SJCRH30 (cell line): ENCODE results near the gene ASPHD2. TPM values are rescaled to one million over a fixed set of nuclear protein-coding genes. Genes with fewer than 3 reads are reported as not detected.

ENCODE experiments used
- DNase-seq, 2 experiments: peaks; one replicate each; pipeline ENCODE4 v3.0.0-alpha.2; 2015 to 2020
- H3K27ac ChIP-seq: fragments of 250-450 bp; sonication (Bioruptor Pico); 2 replicates; pipeline ENCODE4 v1.5.1; 2020; ENCODE audit warnings: mild to moderate bottlenecking, moderate library complexity
- H3K27me3 ChIP-seq: fragments of 250-450 bp; sonication (Bioruptor Pico); 2 replicates; pipeline ENCODE4 v1.5.1; 2020; ENCODE audit warnings: mild to moderate bottlenecking, moderate library complexity
- H3K36me3 ChIP-seq: fragments of 250-450 bp; sonication (Bioruptor Pico); 2 replicates; pipeline ENCODE4 v1.5.1; 2020; ENCODE audit warnings: mild to moderate bottlenecking, moderate library complexity
- H3K4me1 ChIP-seq: fragments of 250-450 bp; sonication (Bioruptor Pico); 2 replicates; pipeline ENCODE4 v1.5.1; 2020; ENCODE audit warnings: mild to moderate bottlenecking, moderate library complexity
- H3K4me3 ChIP-seq: fragments of 250-450 bp; sonication (Bioruptor Pico); 2 replicates; pipeline ENCODE4 v1.5.1; 2020; ENCODE audit warnings: mild to moderate bottlenecking, moderate library complexity
- H3K9me3 ChIP-seq: fragments of 250-450 bp; sonication (Bioruptor Pico); replicated peaks from 2 replicates; pipeline ENCODE4 v1.5.1; 2020; ENCODE audit warnings: mild to moderate bottlenecking, moderate library complexity
- total RNA-seq: library from RNA; depleted of rRNA; stranded (reverse); fragments of >200 nt; shearing (Covaris generic); gene quantifications from 2 replicates; pipeline ENCODE4 v1.2.3, GENCODE V29; 2014; rRNA removed

The ASPHD2 gene
- total RNA-seq, 1 experiment from 2014 or later, result 3.5 TPM

GRCh38 chr22:26483439-26484359, 54.6 kb downstream of the ASPHD2 start, which contains the start of the genes HPS4 and SRRD:
Gene HPS4 (minus strand): TSS chr22:26483783. CDS start chr22:26481762, 2,021 bp downstream.
Gene SRRD (plus strand): TSS chr22:26483877. CDS start chr22:26483891, 14 bp downstream.
- peaks cover 4% of the 10 kb centered on the region; the same call in 1 of the 2 replicates for H3K36me3 ChIP-seq
- no peaks in the 10 kb centered on the region for H3K27me3 ChIP-seq
- H3K27ac ChIP-seq, result peak within 1 kb of the TSS; percentile 89
- peak within 1 kb of the TSS; percentile 92 for H3K4me3 ChIP-seq
- H3K9me3 ChIP-seq, result no peaks in the 10 kb centered on the region
- peaks cover 8% of the 10 kb centered on the region for H3K4me1 ChIP-seq
- DNase-seq, result peak; percentile 82 to 89

DNA sequence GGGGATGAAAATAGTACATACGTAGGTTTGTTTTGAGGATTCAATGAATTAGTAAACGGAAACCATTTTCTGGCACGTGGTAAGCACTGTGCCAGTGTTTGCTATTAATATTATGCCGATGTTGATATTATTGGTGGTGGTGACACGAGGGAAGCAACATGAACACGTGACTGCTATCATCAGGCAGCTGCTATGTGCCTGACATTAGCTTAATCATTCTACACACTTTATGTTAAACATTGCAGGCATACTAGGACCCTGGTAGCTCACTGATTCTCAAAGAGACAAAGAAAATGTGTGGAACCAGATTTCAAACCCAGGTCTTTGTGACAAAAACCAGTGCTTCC, 55.3 kb downstream of the ASPHD2 start:
- no peak for DNase-seq
- Histone ChIP-seq H3K9me3 (no peaks in the 10 kb centered on the region), H3K4me3 (peak overlapping the region; percentile 92), H3K4me1 (peaks cover 8% of the 10 kb centered on the region), H3K27me3 (no peaks in the 10 kb centered on the region), H3K36me3 (peaks cover 7% of the 10 kb centered on the region; the same call in 1 of the 2 replicates), H3K27ac (peak overlapping the region; percentile 89; the same call in 1 of the 2 replicates)

DNA sequence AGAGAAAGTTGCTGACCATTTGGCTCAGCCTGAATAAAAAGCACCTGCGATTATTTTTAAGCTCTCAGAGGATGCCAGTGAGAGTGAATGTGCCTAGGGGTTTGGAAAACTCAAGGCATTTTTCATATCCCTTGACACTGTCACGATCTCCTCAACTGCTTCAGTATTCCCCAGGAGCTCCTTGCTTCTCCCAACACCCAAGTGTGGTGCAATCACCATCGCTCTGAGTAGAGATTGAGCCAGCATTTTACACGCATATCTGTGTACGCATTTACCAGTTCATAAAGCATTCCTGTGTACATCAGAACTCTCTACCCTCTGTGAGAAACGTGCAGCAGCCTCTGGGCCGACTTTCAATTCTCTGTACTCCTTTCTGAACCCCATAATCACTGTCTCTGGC, 56.0 kb downstream of the ASPHD2 start:
- Histone ChIP-seq H3K4me1 (peaks cover 8% of the 10 kb centered on the region), H3K9me3 (no peaks in the 10 kb centered on the region), H3K27me3 (no peaks in the 10 kb centered on the region), H3K36me3 (peaks cover 9% of the 10 kb centered on the region; the same call in 1 of the 2 replicates), H3K4me3 (no peak overlapping the region), H3K27ac (no peak overlapping the region)
- no peak for DNase-seq

DNA sequence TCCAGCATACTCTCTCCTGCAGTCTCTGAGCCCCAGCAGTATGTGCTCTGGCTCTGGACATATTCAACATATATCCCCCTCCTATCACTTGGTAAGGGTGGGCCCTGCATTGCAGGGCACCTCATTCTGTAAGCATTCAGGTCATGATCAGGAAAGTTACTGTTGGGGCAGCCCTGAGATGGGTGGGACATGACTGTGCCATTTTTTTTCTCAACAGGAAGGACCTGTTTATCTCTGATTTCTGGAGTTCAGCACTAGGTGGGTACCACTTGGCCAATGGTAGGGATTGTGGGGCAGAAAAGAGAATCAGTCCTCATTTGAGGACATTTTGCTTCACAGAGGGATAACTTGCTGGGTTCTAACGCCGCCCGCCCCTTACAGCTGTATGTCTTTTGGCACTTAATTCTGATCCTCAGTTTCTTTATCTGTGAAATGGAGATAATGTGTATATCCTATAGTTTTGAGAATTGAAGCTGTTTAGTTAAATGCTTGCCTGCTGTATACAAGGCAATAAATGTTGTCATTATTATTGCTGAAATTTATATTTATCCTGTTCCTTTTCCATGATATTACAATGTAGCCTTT, 56.8 kb downstream of the ASPHD2 start:
- no peak for DNase-seq
- no peaks in the 10 kb centered on the region for H3K9me3 ChIP-seq
- H3K27me3 ChIP-seq, result no peaks in the 10 kb centered on the region
- H3K27ac ChIP-seq, result no peak overlapping the region
- H3K4me1 ChIP-seq, result peaks cover 8% of the 10 kb centered on the region
- H3K4me3 ChIP-seq, result no peak overlapping the region
- peaks cover 14% of the 10 kb centered on the region; the same call in 1 of the 2 replicates for H3K36me3 ChIP-seq

DNA sequence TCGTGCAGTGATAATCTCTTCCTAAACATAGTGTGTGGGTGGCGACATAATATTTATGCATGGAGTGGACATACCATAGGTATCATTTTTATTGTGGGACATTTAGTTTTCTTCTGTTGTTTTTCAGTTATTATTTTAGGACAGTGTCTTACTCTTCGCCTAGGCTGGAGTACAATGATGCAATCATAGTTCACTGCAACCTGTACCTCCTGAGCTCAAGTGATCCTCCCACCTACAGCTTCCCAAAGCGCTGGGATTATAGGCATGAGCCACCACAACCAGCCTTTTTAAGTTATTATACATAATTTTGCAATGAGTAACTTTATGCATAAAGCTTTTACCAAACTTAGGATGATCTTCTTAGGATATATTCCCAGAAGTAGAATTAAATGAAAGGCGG, 57.3 kb downstream of the ASPHD2 start:
- no peaks in the 10 kb centered on the region for H3K9me3 ChIP-seq
- no peak overlapping the region for H3K27ac ChIP-seq
- H3K4me1 ChIP-seq, result peaks cover 8% of the 10 kb centered on the region
- no peak overlapping the region for H3K4me3 ChIP-seq
- DNase-seq, result no peak
- H3K36me3 ChIP-seq, result peaks cover 19% of the 10 kb centered on the region; the same call in 1 of the 2 replicates
- no peaks in the 10 kb centered on the region for H3K27me3 ChIP-seq

GRCh38 chr22:26487996-26488395, 58.9 kb downstream of the ASPHD2 start:
- Histone ChIP-seq H3K4me1 (peaks cover under 1% of the 10 kb centered on the region), H3K9me3 (no peaks in the 10 kb centered on the region), H3K36me3 (peaks cover 28% of the 10 kb centered on the region), H3K4me3 (no peak overlapping the region), H3K27ac (no peak overlapping the region), H3K27me3 (no peaks in the 10 kb centered on the region)
- no peak for DNase-seq

GRCh38 chr22:26489447-26490036, 60.5 kb downstream of the ASPHD2 start:
- Histone ChIP-seq H3K4me3 (no peak overlapping the region), H3K27ac (no peak overlapping the region), H3K4me1 (no peaks in the 10 kb centered on the region), H3K9me3 (no peaks in the 10 kb centered on the region), H3K36me3 (peaks cover 40% of the 10 kb centered on the region), H3K27me3 (no peaks in the 10 kb centered on the region)
- DNase-seq, result peak; percentile 36 to 64

DNA sequence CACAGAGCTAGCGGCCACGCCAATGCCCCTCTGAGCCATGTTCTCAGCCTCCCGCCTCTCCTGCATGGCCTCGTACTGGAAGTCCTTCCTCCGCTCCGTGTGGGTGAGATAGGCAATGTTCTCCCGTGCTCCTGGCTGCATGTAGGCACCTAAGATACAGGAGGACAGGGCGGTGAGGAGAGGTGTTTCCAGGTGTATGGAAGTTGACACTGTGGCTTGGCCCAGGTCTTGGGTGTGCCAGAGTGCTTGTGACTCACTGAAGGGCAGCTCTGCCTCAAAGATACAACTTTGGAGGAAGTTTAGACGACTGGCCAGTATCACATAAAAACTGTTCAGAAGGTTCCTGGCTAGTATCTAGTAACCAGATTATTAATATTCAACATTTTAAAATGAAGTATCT, 63.2 kb downstream of the ASPHD2 start:
- Histone ChIP-seq H3K36me3 (peaks cover 56% of the 10 kb centered on the region), H3K27me3 (no peaks in the 10 kb centered on the region), H3K27ac (no peak overlapping the region), H3K4me3 (no peak overlapping the region), H3K4me1 (no peaks in the 10 kb centered on the region), H3K9me3 (no peaks in the 10 kb centered on the region)
- DNase-seq, result no peak

GRCh38 chr22:26494506-26494905, 65.4 kb downstream of the ASPHD2 start:
- H3K36me3 ChIP-seq, result peaks cover 65% of the 10 kb centered on the region
- no peak for DNase-seq
- no peaks in the 10 kb centered on the region for H3K4me1 ChIP-seq
- no peak overlapping the region for H3K4me3 ChIP-seq
- H3K27ac ChIP-seq, result no peak overlapping the region
- no peaks in the 10 kb centered on the region for H3K27me3 ChIP-seq
- H3K9me3 ChIP-seq, result no peaks in the 10 kb centered on the region

Other genes with a start within 250 kb of the ASPHD2 start
- gene HPS4, start 54.5 kb downstream of the ASPHD2 start, total RNA-seq, result 19.9 and 28.1 TPM in 2 replicates
- gene SRRD, start 54.6 kb downstream of the ASPHD2 start, total RNA-seq, result 14.4 and 17.8 TPM in 2 replicates
- gene TFIP11, start 83.2 kb downstream of the ASPHD2 start, total RNA-seq, result 23.4 and 26.8 TPM in 2 replicates
- gene TPST2, start 160.9 kb downstream of the ASPHD2 start, total RNA-seq, result 14.3 and 15.0 TPM in 2 replicates
- 0.30 and 0.48 TPM in 2 replicates for gene CRYBB1, start 188.8 kb downstream of the ASPHD2 start, total RNA-seq
- gene CRYBA4, start 192.7 kb downstream of the ASPHD2 start, total RNA-seq, result 0.22 TPM in 1 of 2 replicates, not detected in the other
- gene MIAT, start 228.3 kb downstream of the ASPHD2 start, total RNA-seq, result 1.3 and 1.9 TPM in 2 replicates